Erythroblast (primary cell): ENCODE results near the gene SULF2.

ENCODE experiments used
- GATA1 ChIP-seq: IDR thresholded peaks from 2 replicates; pipeline ENCODE4 v1.6.1; 2011; ENCODE audit warnings: low read depth, mild to moderate bottlenecking, control low read depth, low read length, moderate library complexity
- POLR2A ChIP-seq: IDR thresholded peaks from 2 replicates; pipeline ENCODE4 v1.6.1; 2011; ENCODE audit warnings: mild to moderate bottlenecking, low read length

- TF ChIP-seq POLR2A (no peak), GATA1 (no peak)
Measured at GRCh38 chr20:47635256-47635655, 150.0 kb downstream of the SULF2 start.
